Lower lobe of right lung (tissue), 2 donors: ENCODE results near the gene KIF20A. TPM values are rescaled to one million over a fixed set of nuclear protein-coding genes. Genes with fewer than 3 reads are reported as not detected.
A peak's percentile ranks its signal among the peaks of the same experiment; 100 is the strongest.

Source experiments
- ATAC-seq, 2 donors: fragments of 200-7000 bp; cut with Tn5 transposase; one replicate each; pipeline ENCODE4 v1.9.1; 2020 to 2022; ENCODE audit warnings: mild to moderate bottlenecking in 2 of 2, moderate library complexity in 2 of 2
- DNase-seq: peaks from one replicate; pipeline ENCODE4 v3.0.0-alpha.2; 2020
- H3K27ac ChIP-seq: fragments of 200-600 bp; one replicate; pipeline ENCODE4 v1.8.0; 2022
- H3K27me3 ChIP-seq: fragments of 200-600 bp; one replicate; pipeline ENCODE4 v1.8.0; 2022; ENCODE audit warnings: low read depth
- H3K36me3 ChIP-seq: fragments of 200-600 bp; one replicate; pipeline ENCODE4 v1.8.0; 2022; ENCODE audit warnings: mild to moderate bottlenecking
- H3K4me1 ChIP-seq: fragments of 200-600 bp; one replicate; pipeline ENCODE4 v1.8.0; 2022
- H3K4me3 ChIP-seq: fragments of 200-600 bp; one replicate; pipeline ENCODE4 v1.8.0; 2022; ENCODE audit warnings: mild to moderate bottlenecking
- H3K9me3 ChIP-seq: fragments of 200-600 bp; one replicate; pipeline ENCODE4 v1.8.0; 2022
- CTCF ChIP-seq: fragments of 200-600 bp; IDR thresholded peaks from one replicate; pipeline ENCODE4 v1.8.0; 2022; ENCODE audit warnings: antibody characterized with exemption, mild to moderate bottlenecking
- intact Hi-C: fragments of 100-400 bp; cut with DNase I; formaldehyde crosslinking; loops from one replicate; pipeline ENCODE4 v1.11.0; 2022
- total RNA-seq: library from RNA; stranded (reverse); fragmentation: NEBNext Ultra II Directional; extraction: Animal tissue kit (Norgen Biotek cat#: 25700); gene quantifications from one replicate; pipeline ENCODE4 v1.2.1, GENCODE V29; 2021
- donor health status: DM: no; HTN: yes; CAD: no; lungs with severe emphysema.

KIF20A gene
- total RNA-seq, 1 donor from 2014 or later, result 1.2 TPM

- no peak overlapping the region for H3K4me3 ChIP-seq
- DNase-seq (no peak), ATAC-seq (no peak)
- H3K27me3 ChIP-seq, result no peaks in the 10 kb centered on the region
- H3K9me3 ChIP-seq, result no peaks in the 10 kb centered on the region
- no peaks in the 10 kb centered on the region for H3K36me3 ChIP-seq
- intact Hi-C loops, result no loop called here
- H3K27ac ChIP-seq, result no peak overlapping the region
- TF ChIP-seq CTCF, result no peak
- H3K4me1 ChIP-seq, result peaks cover 9% of the 10 kb centered on the region
Observed at GRCh38 chr5:138229387-138229786, 50.5 kb downstream of the KIF20A start.

GRCh38 chr5:138230261-138230660, 51.3 kb downstream of the KIF20A start:
- Histone ChIP-seq H3K27ac (no peak overlapping the region), H3K27me3 (no peaks in the 10 kb centered on the region), H3K36me3 (no peaks in the 10 kb centered on the region), H3K4me1 (peaks cover 9% of the 10 kb centered on the region), H3K4me3 (no peak overlapping the region), H3K9me3 (no peaks in the 10 kb centered on the region)
- ATAC-seq, result no peak
- DNase-seq, result no peak
- intact Hi-C loops, result no loop called here
- TF ChIP-seq CTCF, result no peak

GRCh38 chr5:138230981-138231589, 52.2 kb downstream of the KIF20A start:
- Histone ChIP-seq H3K4me3 (no peak overlapping the region), H3K27me3 (no peaks in the 10 kb centered on the region), H3K27ac (no peak overlapping the region), H3K36me3 (no peaks in the 10 kb centered on the region), H3K4me1 (peaks cover 9% of the 10 kb centered on the region), H3K9me3 (no peaks in the 10 kb centered on the region)
- no peak for TF ChIP-seq CTCF
- peak in 1 of 2 donors; percentile 34 for ATAC-seq
- DNase-seq, result no peak
- intact Hi-C loops, result no loop called here

GRCh38 chr5:138233280-138233679, 54.4 kb downstream of the KIF20A start:
- ATAC-seq (no peak), DNase-seq (no peak)
- TF ChIP-seq CTCF, result no peak
- intact Hi-C loops, result no loop called here
- H3K9me3 ChIP-seq, result no peaks in the 10 kb centered on the region
- H3K36me3 ChIP-seq, result no peaks in the 10 kb centered on the region
- peaks cover 9% of the 10 kb centered on the region for H3K4me1 ChIP-seq
- H3K27ac ChIP-seq, result no peak overlapping the region
- no peak overlapping the region for H3K4me3 ChIP-seq
- H3K27me3 ChIP-seq, result peaks cover under 1% of the 10 kb centered on the region

- Histone ChIP-seq H3K36me3 (no peaks in the 10 kb centered on the region), H3K27ac (no peak overlapping the region), H3K9me3 (no peaks in the 10 kb centered on the region), H3K27me3 (peaks cover 12% of the 10 kb centered on the region), H3K4me3 (no peak overlapping the region), H3K4me1 (peaks cover 9% of the 10 kb centered on the region)
- intact Hi-C loops, result no loop called here
- DNase-seq, result no peak
- no peak for ATAC-seq
- no peak for TF ChIP-seq CTCF
Observed at GRCh38 chr5:138234651-138235050, 55.7 kb downstream of the KIF20A start.

Other genes starting within 250 kb of the KIF20A start
- 42.9 TPM for gene FAM13B, start 146.0 kb upstream of the KIF20A start, total RNA-seq
- not detected for gene WNT8A, start 95.1 kb upstream of the KIF20A start, total RNA-seq
- gene NME5, start 39.7 kb upstream of the KIF20A start, total RNA-seq, result 7.3 TPM
- 56.9 TPM for gene BRD8, start 482 bp upstream of the KIF20A start, total RNA-seq
- 21.5 TPM for gene CDC23, start 34.2 kb downstream of the KIF20A start, total RNA-seq
- gene GFRA3, start 95.5 kb downstream of the KIF20A start, total RNA-seq, result 0.53 TPM
- gene CDC25C, start 152.7 kb downstream of the KIF20A start, total RNA-seq, result 0.47 TPM
- gene FAM53C, start 159.2 kb downstream of the KIF20A start, total RNA-seq, result 23.3 TPM
- gene KDM3B, start 173.6 kb downstream of the KIF20A start, total RNA-seq, result 67.1 TPM